ENCODE measurements around the gene RNASEH2A.

The RNASEH2A gene

GRCh38 chr19:12806242-12807081 is at the start of gene RNASEH2A:
Gene RNASEH2A (plus strand): TSS chr19:12806584. CDS start chr19:12806674, 90 bp downstream.
- peak; percentile 89 for DNase-seq

DNA sequence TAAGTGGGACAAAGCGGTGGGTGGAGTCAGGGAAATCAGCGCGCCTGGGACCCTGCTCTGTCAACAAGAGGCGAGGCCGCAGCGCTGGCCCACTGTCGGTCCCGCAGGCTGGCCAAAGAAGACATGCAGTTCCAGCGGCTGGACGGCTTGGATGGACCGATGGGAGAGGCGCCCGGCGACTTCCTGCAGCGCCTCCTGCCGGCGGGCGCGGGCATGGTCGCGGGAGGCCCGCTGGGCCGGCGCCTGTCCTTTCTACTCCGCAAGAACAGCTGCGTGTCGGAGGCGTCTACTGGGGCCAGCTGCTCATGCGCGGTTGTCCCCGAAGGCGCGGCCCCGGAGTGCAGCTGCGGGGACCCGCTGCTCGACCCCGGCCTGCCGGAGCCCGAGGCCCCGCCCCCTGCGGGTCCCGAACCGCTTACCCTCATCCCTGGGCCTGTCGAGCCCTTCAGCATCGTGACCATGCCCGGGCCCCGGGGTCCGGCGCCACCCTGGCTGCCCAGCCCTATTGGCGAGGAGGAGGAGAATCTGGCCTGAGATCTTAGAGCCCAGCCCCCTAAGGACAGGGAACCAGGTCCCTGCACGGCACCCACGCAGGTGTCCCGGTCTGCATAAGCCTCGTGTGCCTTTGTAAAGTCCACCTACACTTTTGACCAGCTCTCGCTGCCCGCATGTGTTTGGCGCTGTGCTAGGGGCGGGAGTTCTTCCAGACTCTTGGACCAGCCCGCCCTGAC is 48.7 kb upstream of the RNASEH2A start:
- peak; percentile 19 for DNase-seq

DNA sequence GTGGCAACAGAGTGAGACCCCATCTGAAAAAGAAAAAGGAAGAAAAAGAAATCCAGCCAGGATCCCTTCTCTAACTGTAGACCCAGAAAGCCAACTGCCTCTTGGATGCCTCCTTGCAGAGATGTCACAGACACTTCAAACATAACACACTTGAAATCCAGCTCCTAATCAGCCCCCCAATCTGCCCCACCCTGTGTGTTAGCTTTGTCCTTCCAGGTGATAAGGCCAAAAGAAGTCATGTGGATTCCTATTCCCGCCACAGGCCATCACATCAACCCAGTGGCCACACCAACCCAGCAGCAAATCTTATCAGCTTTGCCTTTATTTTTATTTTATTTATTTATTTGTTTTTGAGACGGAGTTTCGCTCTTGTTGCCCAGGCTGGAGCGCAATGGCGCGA is 46.7 kb upstream of the RNASEH2A start:
- no peak for DNase-seq

- DNase-seq: no peak
Measured at GRCh38 chr19:12763100-12763499, 43.3 kb upstream of the RNASEH2A start.

GRCh38 chr19:12764698-12765097 is 41.7 kb upstream of the RNASEH2A start:
- no peak for DNase-seq

- DNase-seq: peak; percentile 56
Measured at GRCh38 chr19:12766051-12766521, 40.3 kb upstream of the RNASEH2A start.

DNA sequence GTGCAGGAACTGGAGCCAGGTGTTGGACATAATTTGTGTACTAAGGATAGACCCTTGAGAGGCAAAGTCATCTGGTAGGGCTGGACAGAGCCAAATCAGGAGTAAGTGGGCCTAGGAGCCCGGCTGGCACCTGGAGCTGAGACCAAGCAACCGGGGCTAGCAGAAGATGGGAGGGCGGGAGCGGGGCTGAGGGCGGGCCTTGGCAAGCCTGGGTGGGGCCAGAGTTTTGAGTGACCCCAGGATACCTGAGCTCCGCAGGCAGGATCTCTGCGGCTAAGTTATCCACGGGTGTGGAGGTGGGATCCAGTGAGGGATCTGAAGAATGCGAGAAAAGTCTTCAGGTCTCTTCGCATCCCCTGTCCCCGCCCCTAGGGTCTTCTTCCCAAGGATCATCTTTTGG is 39.2 kb upstream of the RNASEH2A start:
- no peak for DNase-seq

- DNase-seq: no peak
Measured at GRCh38 chr19:12767666-12768065, 38.7 kb upstream of the RNASEH2A start.

GRCh38 chr19:12769689-12770088 is 36.7 kb upstream of the RNASEH2A start:
- DNase-seq: no peak

DNA sequence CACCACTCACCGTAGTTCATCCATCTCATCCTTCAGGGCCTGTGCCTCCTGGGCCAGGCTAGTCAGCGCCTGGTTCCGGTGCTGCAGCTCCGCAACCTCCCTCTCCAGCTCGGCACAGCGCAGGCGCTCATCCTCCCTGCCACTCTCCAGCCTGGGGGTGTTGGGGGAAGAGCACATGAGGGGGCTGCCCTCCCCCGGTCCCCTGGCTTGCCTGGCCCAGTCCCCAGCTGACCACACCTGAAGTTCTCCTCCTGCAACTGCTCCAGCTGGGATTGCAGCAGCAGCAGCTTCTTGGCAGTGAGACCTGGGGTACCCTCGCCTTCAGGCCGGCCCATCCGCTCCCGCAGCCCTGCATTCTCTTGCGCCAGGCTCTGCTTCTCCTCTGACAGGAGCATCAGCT is 35.5 kb upstream of the RNASEH2A start:
- DNase-seq: no peak

DNA sequence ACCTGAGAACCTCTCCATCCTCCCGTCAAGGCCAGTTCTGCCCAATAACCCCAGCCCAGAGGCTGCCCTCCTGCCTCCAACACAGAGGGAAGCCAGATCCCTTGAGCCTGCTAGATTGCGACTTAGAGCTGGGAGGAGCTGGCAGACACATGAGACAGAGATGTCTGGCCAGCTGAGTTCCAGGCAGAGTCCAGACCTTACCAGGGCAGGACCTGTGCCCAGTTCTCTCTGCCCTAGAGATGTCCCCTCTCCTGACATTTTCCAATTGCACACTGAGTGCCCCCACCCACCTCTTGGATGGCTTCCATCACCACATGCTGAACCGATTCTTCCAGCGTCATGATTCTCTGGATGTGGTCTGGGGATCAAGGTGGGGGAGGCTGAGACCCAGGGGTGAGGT is 34.1 kb upstream of the RNASEH2A start:
- DNase-seq: no peak

- DNase-seq: no peak
Measured at GRCh38 chr19:12773571-12773970, 32.8 kb upstream of the RNASEH2A start.

DNA sequence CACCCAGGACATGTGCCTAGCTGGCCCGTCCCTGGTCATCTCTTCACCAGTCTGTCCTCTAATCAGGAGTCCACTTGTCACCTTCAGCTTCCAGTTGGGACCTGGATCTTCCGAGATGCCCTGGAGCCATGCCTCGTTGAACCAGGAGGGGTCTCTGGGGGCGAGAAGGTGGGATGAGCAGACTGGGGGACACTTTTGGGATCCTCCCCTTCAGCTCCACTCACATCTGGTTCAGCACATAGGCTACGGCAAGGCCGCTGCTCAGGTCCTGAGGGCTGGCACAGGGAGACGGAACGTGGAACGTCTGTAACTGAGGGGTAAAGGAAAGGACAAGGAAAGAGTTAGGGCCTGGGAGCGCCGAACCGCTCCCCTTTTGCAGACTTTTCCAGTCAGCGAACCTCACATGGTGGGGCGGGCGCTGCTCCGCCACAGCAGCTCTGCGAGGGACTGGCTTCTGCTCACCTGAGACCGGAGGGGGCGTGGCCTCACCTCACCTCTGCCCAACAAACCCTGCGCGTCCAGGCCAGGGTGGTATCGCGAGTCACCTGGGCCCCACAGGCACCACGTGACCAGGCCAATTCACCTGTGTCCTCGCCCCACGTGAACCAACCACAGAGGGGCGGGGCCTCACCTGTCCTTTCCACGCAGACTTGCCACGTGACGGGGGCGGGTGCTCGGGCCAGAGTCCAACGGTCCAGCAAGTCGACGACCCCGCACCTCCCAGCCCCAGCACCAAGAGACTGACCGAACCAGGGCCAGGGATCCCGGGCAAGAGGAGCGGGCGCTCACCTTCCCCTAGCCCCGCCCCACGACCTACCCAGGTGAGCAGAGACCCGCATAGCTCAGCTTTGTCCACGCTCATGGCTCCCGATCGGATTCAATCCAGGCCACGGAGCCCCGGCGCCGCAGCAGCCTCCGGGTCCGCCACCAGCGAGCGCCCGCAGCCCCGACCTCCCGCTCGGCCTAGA is 31.5 kb upstream of the RNASEH2A start, which contains the start of gene HOOK2:
HOOK2 (minus strand) TSS at position 965 of the 968 bp plus-strand sequence; CDS start at position 862, 103 bp downstream.
- DNase-seq: no peak

DNA sequence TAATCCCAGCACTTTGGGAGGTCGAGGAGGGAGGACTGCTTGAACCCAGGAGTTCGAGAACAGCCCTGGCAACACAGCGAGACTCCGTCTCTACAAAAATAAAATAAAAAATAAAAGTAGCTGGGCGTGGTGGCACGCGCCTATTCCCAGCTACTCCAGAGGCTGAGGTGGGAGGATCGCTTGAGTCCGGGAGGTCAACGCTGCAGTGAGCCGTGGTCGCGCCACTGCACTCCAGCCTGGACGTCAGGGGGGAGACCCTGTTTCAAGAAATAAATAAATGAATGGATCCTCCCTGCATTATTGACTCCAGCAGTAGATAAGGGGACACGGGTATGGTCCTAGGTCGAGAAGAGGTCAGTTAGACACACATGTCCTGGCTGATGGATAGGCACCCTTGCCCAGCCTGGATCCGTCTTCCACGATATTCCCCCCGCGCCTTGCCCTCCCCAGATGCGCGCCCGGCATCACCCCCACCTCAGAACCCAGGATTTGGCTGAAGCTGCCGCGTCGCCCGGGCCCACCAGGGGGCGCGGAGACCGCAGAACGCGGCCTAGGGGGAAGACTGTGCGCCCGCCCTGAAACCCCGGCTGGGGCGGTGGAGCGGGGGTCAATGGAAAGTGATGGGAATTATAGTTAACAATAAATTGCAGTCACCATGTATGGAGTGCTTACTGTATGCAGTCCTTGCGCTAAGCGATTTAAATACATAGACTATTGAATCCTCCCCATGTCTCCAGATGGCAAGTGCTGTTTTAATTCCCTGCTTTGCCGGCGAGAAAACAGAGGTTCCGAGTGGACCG is 29.0 kb upstream of the RNASEH2A start:
- peak; percentile 57 for DNase-seq

GRCh38 chr19:12778017-12778904 is 28.1 kb upstream of the RNASEH2A start:
- DNase-seq: peak; percentile 67

DNA sequence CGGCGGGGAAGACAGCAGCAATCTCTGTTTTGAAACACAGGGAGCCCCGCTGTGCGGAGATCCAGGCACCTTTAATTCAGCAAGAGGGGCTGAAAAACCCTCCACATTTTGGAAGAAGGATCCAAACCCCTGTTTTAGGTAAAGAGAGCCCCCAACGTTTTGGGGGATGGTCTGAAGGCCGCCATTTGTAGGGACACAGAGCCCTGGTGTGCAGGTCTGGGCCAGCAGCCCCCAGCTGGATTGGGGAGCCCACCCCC is 27.6 kb upstream of the RNASEH2A start:
- no peak for DNase-seq

DNA sequence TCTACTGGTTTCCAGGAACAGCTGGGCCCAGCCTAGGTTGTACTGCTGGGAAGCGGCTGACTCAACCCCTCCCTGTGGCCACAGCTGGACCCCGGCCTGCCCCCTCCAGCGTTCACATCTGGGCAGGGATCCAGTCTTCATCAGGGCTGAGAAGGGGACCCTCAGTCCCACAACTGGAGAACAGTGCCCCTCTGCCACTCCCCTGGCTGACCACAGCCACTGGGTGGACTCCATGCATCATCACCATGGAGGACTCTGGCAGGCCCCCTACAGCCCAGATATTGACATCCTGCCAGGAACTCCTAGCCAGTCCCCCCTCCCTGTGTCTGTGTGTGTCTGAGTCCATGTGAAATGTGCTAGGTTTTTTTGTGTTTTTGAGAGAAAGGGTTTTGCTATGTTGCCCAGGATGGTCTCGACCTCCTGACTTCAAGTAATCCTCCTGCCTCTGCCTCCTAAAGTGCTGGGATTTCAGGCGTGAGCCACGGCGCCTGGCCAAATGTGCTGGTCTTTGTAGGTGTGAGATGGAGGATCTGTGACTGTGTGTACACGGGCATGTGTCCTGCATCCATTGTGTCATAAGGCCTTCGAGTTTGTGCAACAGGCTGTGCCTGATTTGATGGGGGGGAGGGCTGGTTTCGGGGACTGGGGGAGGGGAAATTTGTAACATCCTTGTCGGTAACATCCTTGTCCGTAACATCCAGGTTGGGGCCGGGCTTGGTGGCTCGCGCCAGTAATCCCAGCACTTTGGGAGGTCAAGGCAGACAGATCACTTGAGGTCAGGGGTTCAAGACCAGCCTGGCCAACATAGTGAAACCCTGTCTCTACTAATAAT is 27.0 kb upstream of the RNASEH2A start:
- peak; percentile 30 for DNase-seq

GRCh38 chr19:12782174-12782423 is 24.3 kb upstream of the RNASEH2A start:
- DNase-seq: no peak

DNA sequence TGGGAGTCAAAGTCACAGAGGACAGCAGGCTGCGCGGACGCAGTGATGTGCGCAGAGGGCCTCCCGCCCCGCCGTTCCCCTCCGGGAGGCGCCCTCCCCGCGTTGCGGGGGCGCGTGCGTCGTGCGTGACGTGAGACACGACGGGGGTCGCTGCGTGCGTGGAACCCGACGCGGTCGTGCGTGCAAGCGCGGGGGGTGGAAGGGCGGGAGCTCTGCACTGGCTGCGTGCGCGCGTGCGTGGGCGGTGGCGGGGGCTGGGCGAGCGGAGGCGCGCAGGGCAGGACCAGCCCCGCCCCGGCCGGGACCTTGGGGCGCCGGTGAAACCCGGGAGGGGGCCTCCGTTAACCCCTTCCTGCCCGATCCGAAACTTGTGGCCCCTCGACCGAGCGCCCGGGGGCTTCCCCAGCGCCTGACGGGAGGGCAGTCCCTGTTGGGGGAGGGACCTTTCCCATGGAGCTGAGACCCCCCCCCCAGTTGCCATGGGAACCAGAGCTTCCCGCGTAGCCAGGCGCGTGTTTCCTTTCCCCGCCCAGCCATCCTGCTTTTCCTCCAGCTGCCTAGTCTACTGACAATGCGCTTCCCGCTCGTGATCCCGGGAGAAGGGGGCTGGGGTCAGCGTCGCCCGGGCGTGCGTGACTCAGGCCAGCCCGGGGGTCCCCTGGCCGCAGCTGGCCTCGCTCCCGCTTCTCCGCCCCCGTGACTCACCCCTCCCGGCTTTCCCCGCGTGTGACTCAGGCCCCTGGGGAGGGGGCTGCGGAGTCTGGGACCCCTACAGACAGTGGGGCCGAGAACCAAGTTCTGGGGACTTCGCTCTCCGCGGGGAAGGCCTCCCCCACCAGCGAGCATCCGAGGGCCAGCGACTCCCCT is 23.7 kb upstream of the RNASEH2A start:
- no peak for DNase-seq

All from NCI-H446 treated with DMSO at 0.1 percent for 48 hours (cell line).